ENCODE measurements around the gene ATP5PO.
A peak's percentile ranks its signal among the peaks of the same experiment; 100 is the strongest.
"Not testable (repeated sequence)": the region's sequence is repeated elsewhere in the genome, so short reads cannot be mapped to it uniquely, and the experiment has no call there.

ATP5PO gene

GRCh38 chr21:33937146-33937545 lies 21.5 kb upstream of the ATP5PO start:
- TF ChIP-seq CTCF (IDR thresholded peaks at IDR 0.05; ENCODE audit: low read depth, low read length) (no peak), EZH2phosphoT487 (IDR thresholded peaks at IDR 0.05; ENCODE audit: low read depth) (no peak)
- Histone ChIP-seq H3K9ac (ENCODE audit: low read length) (no peak overlapping the region), H2AFZ (ENCODE audit: low read depth, low read length) (no peak overlapping the region), H3K27me3 (ENCODE audit: low read depth, low read length) (no peaks in the 10 kb centered on the region), H3K4me2 (ENCODE audit: low read length) (no peak overlapping the region), H3K9me3 (ENCODE audit: insufficient read depth, low read length) (no peaks in the 10 kb centered on the region), H4K20me1 (ENCODE audit: insufficient read depth, low read length) (no peaks in the 10 kb centered on the region), H3K27ac (ENCODE audit: low read length) (no peak overlapping the region), H3K4me1 (ENCODE audit: low read length) (peaks cover 31% of the 10 kb centered on the region), H3K36me3 (replicated peaks; ENCODE audit: low read depth, low read length) (peaks cover 27% of the 10 kb centered on the region), H3K4me3 (ENCODE audit: low read length) (no peak overlapping the region), H3K79me2 (ENCODE audit: low read length) (peaks cover 16% of the 10 kb centered on the region)

- no peak overlapping the region for H3K27ac ChIP-seq (ENCODE audit: low read length)
- H3K9me3 ChIP-seq (ENCODE audit: insufficient read depth, low read length) = no peaks in the 10 kb centered on the region
- no peaks in the 10 kb centered on the region for H3K27me3 ChIP-seq (ENCODE audit: low read depth, low read length)
- peaks cover 31% of the 10 kb centered on the region for H3K4me1 ChIP-seq (ENCODE audit: low read length)
- H2AFZ ChIP-seq (ENCODE audit: low read depth, low read length) = no peak overlapping the region
- H3K4me2 ChIP-seq (ENCODE audit: low read length) = no peak overlapping the region
- no peaks in the 10 kb centered on the region for H4K20me1 ChIP-seq (ENCODE audit: insufficient read depth, low read length)
- no peak overlapping the region for H3K9ac ChIP-seq (ENCODE audit: low read length)
- peaks cover 19% of the 10 kb centered on the region for H3K79me2 ChIP-seq (ENCODE audit: low read length)
- no peak overlapping the region for H3K4me3 ChIP-seq (ENCODE audit: low read length)
- TF ChIP-seq EZH2phosphoT487 (IDR thresholded peaks at IDR 0.05; ENCODE audit: low read depth) = no peak
- no peak for TF ChIP-seq CTCF (IDR thresholded peaks at IDR 0.05; ENCODE audit: low read depth, low read length)
- peaks cover 27% of the 10 kb centered on the region for H3K36me3 ChIP-seq (replicated peaks; ENCODE audit: low read depth, low read length)
Observed at GRCh38 chr21:33936301-33937038, 20.9 kb upstream of the ATP5PO start.

- Histone ChIP-seq H3K79me2 (ENCODE audit: low read length) (peaks cover 19% of the 10 kb centered on the region), H3K4me1 (ENCODE audit: low read length) (peaks cover 19% of the 10 kb centered on the region), H4K20me1 (ENCODE audit: insufficient read depth, low read length) (no peaks in the 10 kb centered on the region), H3K36me3 (replicated peaks; ENCODE audit: low read depth, low read length) (peaks cover 16% of the 10 kb centered on the region), H3K9me3 (ENCODE audit: insufficient read depth, low read length) (no peaks in the 10 kb centered on the region), H3K4me3 (ENCODE audit: low read length) (peak overlapping the region; percentile 86), H3K27me3 (ENCODE audit: low read depth, low read length) (no peaks in the 10 kb centered on the region), H3K9ac (ENCODE audit: low read length) (peak overlapping the region; percentile 87), H2AFZ (ENCODE audit: low read depth, low read length) (no peak overlapping the region), H3K4me2 (ENCODE audit: low read length) (peak overlapping the region; percentile 99), H3K27ac (ENCODE audit: low read length) (0 out of 2 replicates have a peak overlapping the region, but pooled peaks have one; percentile 75)
- TF ChIP-seq CTCF (IDR thresholded peaks at IDR 0.05; ENCODE audit: low read depth, low read length) (no peak), EZH2phosphoT487 (IDR thresholded peaks at IDR 0.05; ENCODE audit: low read depth) (no peak)
Observed at GRCh38 chr21:33932731-33933130, 17.1 kb upstream of the ATP5PO start.

GRCh38 chr21:33931799-33932390 lies 16.3 kb upstream of the ATP5PO start:
- peak overlapping the region; percentile 94; the same call in 1 of the 2 replicates for H2AFZ ChIP-seq (ENCODE audit: low read depth, low read length)
- TF ChIP-seq CTCF (IDR thresholded peaks at IDR 0.05; ENCODE audit: low read depth, low read length) (no peak), EZH2phosphoT487 (IDR thresholded peaks at IDR 0.05; ENCODE audit: low read depth) (no peak)
- H3K27me3 ChIP-seq (ENCODE audit: low read depth, low read length) = no peaks in the 10 kb centered on the region
- H3K27ac ChIP-seq (ENCODE audit: low read length) = peak overlapping the region; percentile 75
- H3K79me2 ChIP-seq (ENCODE audit: low read length) = peaks cover 19% of the 10 kb centered on the region
- peaks cover 12% of the 10 kb centered on the region for H3K4me1 ChIP-seq (ENCODE audit: low read length)
- H4K20me1 ChIP-seq (ENCODE audit: insufficient read depth, low read length) = no peaks in the 10 kb centered on the region
- H3K36me3 ChIP-seq (replicated peaks; ENCODE audit: low read depth, low read length) = peaks cover 12% of the 10 kb centered on the region
- H3K9me3 ChIP-seq (ENCODE audit: insufficient read depth, low read length) = no peaks in the 10 kb centered on the region
- H3K4me3 ChIP-seq (ENCODE audit: low read length) = peak overlapping the region; percentile 86
- peak overlapping the region; percentile 87 for H3K9ac ChIP-seq (ENCODE audit: low read length)
- H3K4me2 ChIP-seq (ENCODE audit: low read length) = peak overlapping the region; percentile 99

GRCh38 chr21:33931052-33931798 lies 15.6 kb upstream of the ATP5PO start:
- Histone ChIP-seq H3K79me2 (ENCODE audit: low read length) (peaks cover 19% of the 10 kb centered on the region), H3K4me1 (ENCODE audit: low read length) (peaks cover 12% of the 10 kb centered on the region), H3K4me2 (ENCODE audit: low read length) (peak overlapping the region; percentile 99), H2AFZ (ENCODE audit: low read depth, low read length) (peak overlapping the region; percentile 94; the same call in 1 of the 2 replicates), H3K4me3 (ENCODE audit: low read length) (peak overlapping the region; percentile 86), H3K9ac (ENCODE audit: low read length) (peak overlapping the region; percentile 87), H3K27ac (ENCODE audit: low read length) (peak overlapping the region; percentile 75)
- not testable (repeated sequence) for H3K36me3 ChIP-seq (replicated peaks; ENCODE audit: low read depth, low read length); H4K20me1 ChIP-seq (ENCODE audit: insufficient read depth, low read length); H3K27me3 ChIP-seq (ENCODE audit: low read depth, low read length); H3K9me3 ChIP-seq (ENCODE audit: insufficient read depth, low read length)
